ENCODE data around the gene SRSF4. TPM values are rescaled to one million over a fixed set of nuclear protein-coding genes. Genes with fewer than 3 reads are reported as not detected.
A peak's percentile ranks its signal among the peaks of the same experiment; 100 is the strongest.

SRSF4 gene
- polyA plus RNA-seq, 1 of the 3 experiments (the other 2 are of a cell fraction) = 62.6 TPM

- H3K36me3 ChIP-seq (replicated peaks in 1 of 2; ENCODE audit: control insufficient read depth in 1 of 2, insufficient read depth in 2 of 2, low read length in 1 of 2) = peaks cover 6 to 14% of the 10 kb centered on the region in 2 experiments
- DNase-seq = no peak
- POLR2A ChIA-PET = no interaction called here
- H3K4me2 ChIP-seq = no peak overlapping the region
- H3K27ac ChIP-seq (ENCODE audit: low read depth in 2 of 2, low read length in 1 of 2) = peak overlapping the region in 1 of 2 experiments; percentile 51; a peak in 1 of 4 replicates
- 89% methylated on average over 12 of the region's 12 CpGs for WGBS (ENCODE audit: low lambda C conversion rate)
- TF ChIP-seq FOXM1 (IDR thresholded peaks at IDR 0.05; ENCODE audit: low read depth) (no peak), SMC3 (IDR thresholded peaks at IDR 0.05; ENCODE audit: low read depth, low read length) (no peak), GABPA (IDR thresholded peaks at IDR 0.05; ENCODE audit: low read depth) (no peak), USF2 (IDR thresholded peaks at IDR 0.05; ENCODE audit: borderline replicate concordance, low read depth, low read length) (no peak), MXI1 (IDR thresholded peaks at IDR 0.05; ENCODE audit: low read depth, low read length) (no peak), JUND (IDR thresholded peaks at IDR 0.05) (no peak), IRF3 (IDR thresholded peaks at IDR 0.05; ENCODE audit: low read depth, low read length) (no peak), NFIC (IDR thresholded peaks at IDR 0.05; ENCODE audit: borderline replicate concordance) (no peak), RXRA (IDR thresholded peaks at IDR 0.05; ENCODE audit: borderline replicate concordance, low read depth) (no peak), USF1 (IDR thresholded peaks at IDR 0.05; ENCODE audit: borderline replicate concordance, low read depth) (no peak), TCF12 (IDR thresholded peaks at IDR 0.05) (no peak), RCOR1 (IDR thresholded peaks at IDR 0.05; ENCODE audit: low read length) (no peak), RFX5 (IDR thresholded peaks at IDR 0.05; ENCODE audit: low read length) (no peak), ZBTB33 (IDR thresholded peaks at IDR 0.05; ENCODE audit: borderline replicate concordance, low read depth) (no peak), CTCF (IDR thresholded peaks at IDR 0.05) (no peak), EP300 (IDR thresholded peaks at IDR 0.05; ENCODE audit: borderline replicate concordance in 1 of 2, low read depth in 1 of 2, low read length in 1 of 2) (no peak)
- peaks cover 23% of the 10 kb centered on the region for H3F3A ChIP-seq (replicated peaks; ENCODE audit: insufficient read depth)
- H3K79me2 ChIP-seq (ENCODE audit: insufficient read depth) = peaks cover 95% of the 10 kb centered on the region
- no peaks in the 10 kb centered on the region for H3K9me3 ChIP-seq
- H3K9me2 ChIP-seq = no peaks in the 10 kb centered on the region
- H3K27me3 ChIP-seq (ENCODE audit: insufficient read depth) = no peaks in the 10 kb centered on the region
- no peak overlapping the region for H3K9ac ChIP-seq
- no peak overlapping the region for H3K4me3 ChIP-seq (ENCODE audit: low read depth in 2 of 2, low read length in 1 of 2)
- peaks cover 10 to 31% of the 10 kb centered on the region in 2 experiments; a peak in 3 of 4 replicates for H3K4me1 ChIP-seq (ENCODE audit: control insufficient read depth in 1 of 2, insufficient read depth in 2 of 2, low read depth in 1 of 2, low read length in 1 of 2)
- CTCF ChIA-PET = no interaction called here
- peaks cover 86% of the 10 kb centered on the region for H4K20me1 ChIP-seq (ENCODE audit: insufficient read depth)
- no peak overlapping the region for H2AFZ ChIP-seq (ENCODE audit: low read depth)
Measured at GRCh38 chr1:29177022-29177705, 4.5 kb downstream of the SRSF4 start.

Data from SK-N-SH (cell line).